Upper lobe of left lung (tissue), 4 donors: ENCODE measurements around the gene FAM8A1.

ENCODE experiments used
- EP300 ChIP-seq, 4 donors: sonication (generic); formaldehyde crosslinking; IDR thresholded peaks; one replicate each; pipeline ENCODE4 v1.5.1; 2017; ENCODE audit warnings: antibody characterized with exemption in 4 of 4, control low read depth in 2 of 4
- POLR2A ChIP-seq, 4 donors: fragments of 450-650 bp; IDR thresholded peaks; one replicate each; pipeline ENCODE4 v1.5.1; 2016 to 2017; ENCODE audit warnings: antibody characterized with exemption in 4 of 4, mild to moderate bottlenecking in 2 of 4

DNA sequence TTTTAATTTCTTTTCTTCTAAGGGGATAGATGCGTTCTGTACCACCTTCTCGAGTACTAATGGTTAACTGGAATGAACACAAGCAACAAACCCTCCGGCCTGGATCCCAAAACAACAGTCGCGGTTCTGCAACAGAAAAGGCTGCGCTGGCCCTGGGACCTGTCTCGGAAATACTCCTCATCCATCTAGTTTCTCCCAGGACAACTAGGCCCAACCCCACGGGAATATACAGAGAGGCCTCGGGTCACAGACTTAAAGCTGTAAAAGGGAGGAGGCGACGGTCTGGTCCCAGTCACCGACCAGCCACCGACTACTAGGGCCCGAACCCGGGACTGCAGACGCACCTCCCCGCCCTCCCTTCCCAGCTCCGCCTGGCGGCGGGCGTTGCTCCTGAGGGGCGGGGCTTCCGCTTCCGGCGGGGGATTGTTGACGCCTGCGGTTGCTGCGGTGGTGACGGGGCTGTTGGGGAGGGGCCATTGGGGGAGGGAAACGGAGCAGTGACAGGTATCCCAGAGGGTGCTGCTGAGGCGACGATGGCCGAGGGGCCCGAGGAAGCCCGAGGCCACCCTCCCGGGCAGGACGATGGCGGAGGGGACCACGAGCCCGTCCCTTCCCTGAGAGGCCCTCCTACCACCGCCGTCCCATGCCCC, at the start of gene FAM8A1:
- peak in 2 of 4 donors; percentile 47 to 74 for TF ChIP-seq EP300 (IDR thresholded peaks at IDR 0.05)
- peak in 3 of 4 donors; percentile 63 to 83 (median 82) for TF ChIP-seq POLR2A (IDR thresholded peaks at IDR 0.05)
